T-helper 17 cell (primary cell): Measurements from ENCODE around the gene SLC2A3. TPM values are rescaled to one million over a fixed set of nuclear protein-coding genes. Genes with fewer than 3 reads are reported as not detected.
"Not testable (repeated sequence)": the region's sequence is repeated elsewhere in the genome, so short reads cannot be mapped to it uniquely, and the experiment has no call there.

Experiments used
- ATAC-seq: fragments of 150-1000 bp; cut with Tn5 transposase; 2 replicates; pipeline ENCODE4 v1.10.0; 2021; ENCODE audit warnings: mild to moderate bottlenecking, moderate library complexity
- DNase-seq, 3 donors: peaks; one replicate each; pipeline versions ENCODE4 v3.0.0 to v3.0.0-alpha.2; 2020 to 2021
- H3K9me3 ChIP-seq: one replicate; pipeline ENCODE4 v1.7.0; 2013; ENCODE audit warnings: low read length, mild to moderate bottlenecking; ENCODE audit not compliant: control insufficient read depth, poor library complexity, severe bottlenecking
- H3K27ac Mint-ChIP-seq: one replicate; pipeline ENCODE4 v1.8.0; 2022; ENCODE audit warnings: mild to moderate bottlenecking, moderate library complexity, mixed read lengths
- H3K27me3 Mint-ChIP-seq: one replicate; pipeline ENCODE4 v1.8.0; 2022; ENCODE audit warnings: mixed read lengths
- H3K36me3 Mint-ChIP-seq: one replicate; pipeline ENCODE4 v1.8.0; 2022; ENCODE audit warnings: low read depth, mixed read lengths
- H3K4me1 Mint-ChIP-seq: one replicate; pipeline ENCODE4 v1.8.0; 2022; ENCODE audit warnings: mild to moderate bottlenecking, mixed read lengths
- H3K4me3 Mint-ChIP-seq: one replicate; pipeline ENCODE4 v1.8.0; 2022; ENCODE audit warnings: mild to moderate bottlenecking, moderate library complexity, mixed read lengths
- total RNA-seq, 4 donors: library from RNA in 2 of 4; stranded (reverse) in 2 of 4; gene quantifications; one replicate each; pipeline ENCODE4 v1.2.3 and lab custom pipeline; 2022 to 2026

SLC2A3 gene
- total RNA-seq, 2 donors from 2014 or later: 689 to 766 TPM

GRCh38 chr12:7966563-7966962 lies 30.6 kb upstream of the SLC2A3 start:
- DNase-seq (no peak), ATAC-seq (no peak)
- peaks cover 16% of the 10 kb centered on the region for H3K4me1 Mint-ChIP-seq
- H3K4me3 Mint-ChIP-seq: no peak overlapping the region
- H3K27me3 Mint-ChIP-seq: no peaks in the 10 kb centered on the region
- no peak overlapping the region for H3K27ac Mint-ChIP-seq
- peaks cover 3% of the 10 kb centered on the region for H3K36me3 Mint-ChIP-seq
- no peaks in the 10 kb centered on the region for H3K9me3 ChIP-seq

GRCh38 chr12:7964669-7965068 lies 28.7 kb upstream of the SLC2A3 start:
- H3K36me3 Mint-ChIP-seq, H3K27ac Mint-ChIP-seq, H3K4me3 Mint-ChIP-seq, ATAC-seq, H3K9me3 ChIP-seq, H3K27me3 Mint-ChIP-seq, DNase-seq: not testable (repeated sequence)
- H3K4me1 Mint-ChIP-seq: peaks cover 12% of the 10 kb centered on the region

GRCh38 chr12:7961395-7962178 lies 25.6 kb upstream of the SLC2A3 start:
- DNase-seq: no peak
- Mint-ChIP-seq H3K4me1 (peaks cover 26% of the 10 kb centered on the region), H3K36me3 (no peaks in the 10 kb centered on the region), H3K27ac (peak overlapping the region; percentile 98), H3K4me3 (peak overlapping the region; percentile 96), H3K27me3 (no peaks in the 10 kb centered on the region)
- no peaks in the 10 kb centered on the region for H3K9me3 ChIP-seq
- no peak for ATAC-seq

- H3K9me3 ChIP-seq: no peaks in the 10 kb centered on the region
- peak overlapping the region; percentile 96 for H3K4me3 Mint-ChIP-seq
- peaks cover 26% of the 10 kb centered on the region for H3K4me1 Mint-ChIP-seq
- no peaks in the 10 kb centered on the region for H3K27me3 Mint-ChIP-seq
- H3K27ac Mint-ChIP-seq: peak overlapping the region; percentile 98
- DNase-seq (peak in 1 of 3 donors; percentile 24), ATAC-seq (peak; percentile 51)
- no peaks in the 10 kb centered on the region for H3K36me3 Mint-ChIP-seq
Measured at GRCh38 chr12:7959701-7960121, 23.7 kb upstream of the SLC2A3 start.

GRCh38 chr12:7959278-7959677 lies 23.3 kb upstream of the SLC2A3 start:
- ATAC-seq (no peak), DNase-seq (no peak)
- H3K4me1 Mint-ChIP-seq: peaks cover 26% of the 10 kb centered on the region
- H3K27me3 Mint-ChIP-seq: no peaks in the 10 kb centered on the region
- peak overlapping the region; percentile 98 for H3K27ac Mint-ChIP-seq
- H3K36me3 Mint-ChIP-seq: no peaks in the 10 kb centered on the region
- peak overlapping the region; percentile 96 for H3K4me3 Mint-ChIP-seq
- H3K9me3 ChIP-seq: no peaks in the 10 kb centered on the region

- H3K4me3 Mint-ChIP-seq, ATAC-seq, DNase-seq, H3K9me3 ChIP-seq, H3K36me3 Mint-ChIP-seq, H3K27ac Mint-ChIP-seq, H3K27me3 Mint-ChIP-seq: not testable (repeated sequence)
- H3K4me1 Mint-ChIP-seq: peaks cover 19% of the 10 kb centered on the region
Measured at GRCh38 chr12:7954877-7955276, 18.9 kb upstream of the SLC2A3 start.

- H3K4me3 Mint-ChIP-seq, H3K36me3 Mint-ChIP-seq, DNase-seq, H3K27me3 Mint-ChIP-seq, ATAC-seq, H3K9me3 ChIP-seq: not testable (repeated sequence)
- peak overlapping the region; percentile 9 for H3K27ac Mint-ChIP-seq
- H3K4me1 Mint-ChIP-seq: peaks cover 15% of the 10 kb centered on the region
Measured at GRCh38 chr12:7954418-7954817, 18.4 kb upstream of the SLC2A3 start.

GRCh38 chr12:7953912-7954311 lies 17.9 kb upstream of the SLC2A3 start:
- H3K27me3 Mint-ChIP-seq, DNase-seq, H3K36me3 Mint-ChIP-seq, H3K4me3 Mint-ChIP-seq, H3K9me3 ChIP-seq, ATAC-seq: not testable (repeated sequence)
- peak overlapping the region; percentile 9 for H3K27ac Mint-ChIP-seq
- peaks cover 11% of the 10 kb centered on the region for H3K4me1 Mint-ChIP-seq

- Mint-ChIP-seq H3K4me3 (no peak overlapping the region), H3K27ac (no peak overlapping the region)
- no peaks in the 10 kb centered on the region for H3K9me3 ChIP-seq
Measured at GRCh38 chr12:7951671-7952070, 15.7 kb upstream of the SLC2A3 start.

GRCh38 chr12:7950230-7950943 lies 14.4 kb upstream of the SLC2A3 start:
- not testable (repeated sequence) for DNase-seq, H3K27me3 Mint-ChIP-seq, H3K36me3 Mint-ChIP-seq, H3K27ac Mint-ChIP-seq, ATAC-seq, H3K9me3 ChIP-seq, H3K4me3 Mint-ChIP-seq, H3K4me1 Mint-ChIP-seq

More at GRCh38 chr12:7951671-7952070, 15.7 kb upstream of the SLC2A3 start:
- Mint-ChIP-seq H3K4me1 (peaks cover 6% of the 10 kb centered on the region), H3K36me3 (no peaks in the 10 kb centered on the region), H3K27me3 (no peaks in the 10 kb centered on the region)
- DNase-seq (no peak), ATAC-seq (no peak)

- ATAC-seq (no peak), DNase-seq (no peak)
- no peaks in the 10 kb centered on the region for H3K36me3 Mint-ChIP-seq
- H3K4me3 Mint-ChIP-seq: no peak overlapping the region
- peak overlapping the region; percentile 47 for H3K27ac Mint-ChIP-seq
- H3K4me1 Mint-ChIP-seq: peaks cover 6% of the 10 kb centered on the region
- no peaks in the 10 kb centered on the region for H3K27me3 Mint-ChIP-seq
- H3K9me3 ChIP-seq: no peaks in the 10 kb centered on the region
Measured at GRCh38 chr12:7948589-7949260, 12.7 kb upstream of the SLC2A3 start.

GRCh38 chr12:7947011-7947410 lies 11.0 kb upstream of the SLC2A3 start:
- H3K9me3 ChIP-seq: no peaks in the 10 kb centered on the region
- DNase-seq (no peak), ATAC-seq (no peak)
- Mint-ChIP-seq H3K4me3 (no peak overlapping the region), H3K27me3 (no peaks in the 10 kb centered on the region), H3K4me1 (peaks cover 6% of the 10 kb centered on the region), H3K27ac (no peak overlapping the region), H3K36me3 (no peaks in the 10 kb centered on the region)

GRCh38 chr12:7944760-7945159 lies 8.8 kb upstream of the SLC2A3 start:
- H3K9me3 ChIP-seq, H3K4me1 Mint-ChIP-seq, ATAC-seq, H3K27ac Mint-ChIP-seq, H3K36me3 Mint-ChIP-seq, DNase-seq, H3K27me3 Mint-ChIP-seq, H3K4me3 Mint-ChIP-seq: not testable (repeated sequence)
